Activated B cell treated with CpG ODN at 0.5 μM for 24 hours (primary cell): Measurements from ENCODE around the gene MSH5. TPM values are rescaled to one million over a fixed set of nuclear protein-coding genes. Genes with fewer than 3 reads are reported as not detected.
A peak's percentile ranks its signal among the peaks of the same experiment; 100 is the strongest.

Source experiments
- ATAC-seq: fragments of 200-7000 bp; cut with Tn5 transposase; one replicate; pipeline ENCODE4 v1.10.0; 2021; ENCODE audit warnings: low read depth, mild to moderate bottlenecking, moderate library complexity
- CTCF ChIA-PET: fragments of 350-600 bp; sonication (Branson Sonifier 250); formaldehyde crosslinking; loops from one replicate; lab custom pipeline; 2021; ENCODE audit warnings: antibody characterized with exemption; lab: Charles Lee
- POLR2A ChIA-PET: fragments of 350-600 bp; sonication (Branson Sonifier 250); formaldehyde crosslinking; loops from one replicate; lab custom pipeline; 2021; ENCODE audit warnings: antibody characterized with exemption; lab: Charles Lee
- DNase-seq: peaks from one replicate; pipeline ENCODE4 v3.0.0; 2022
- H3K27ac Mint-ChIP-seq: one replicate; pipeline ENCODE4 v1.8.0; 2020; ENCODE audit warnings: mixed read lengths
- H3K27me3 Mint-ChIP-seq: one replicate; pipeline ENCODE4 v1.8.0; 2021; ENCODE audit warnings: mixed read lengths
- H3K36me3 Mint-ChIP-seq: one replicate; pipeline ENCODE4 v1.8.0; 2021; ENCODE audit warnings: low read depth, mixed read lengths
- H3K4me1 Mint-ChIP-seq: one replicate; pipeline ENCODE4 v1.8.0; 2021; ENCODE audit warnings: mixed read lengths
- H3K4me3 Mint-ChIP-seq: one replicate; pipeline ENCODE4 v1.8.0; 2020; ENCODE audit warnings: mild to moderate bottlenecking, mixed read lengths
- H3K9me3 Mint-ChIP-seq: one replicate; pipeline ENCODE4 v1.8.0; 2020; ENCODE audit warnings: mixed read lengths
- intact Hi-C: fragments of 100-400 bp; cut with micrococcal nuclease; formaldehyde crosslinking; loops from one replicate; pipeline ENCODE4 v1.15.1; 2024
- total RNA-seq: library from RNA; stranded (reverse); gene quantifications from 2 replicates; pipeline ENCODE4 v1.2.3, GENCODE V29; 2022
- TF ChIP-seq, protein P1 (sequence below): fragments of 200-600 bp; IDR thresholded peaks from one replicate; pipeline ENCODE4 v1.8.0; 2022; ENCODE audit warnings: antibody characterized with exemption, mild to moderate bottlenecking

MSH5 gene
- total RNA-seq, 1 donor from 2014 or later = 47.3 TPM

DNA sequence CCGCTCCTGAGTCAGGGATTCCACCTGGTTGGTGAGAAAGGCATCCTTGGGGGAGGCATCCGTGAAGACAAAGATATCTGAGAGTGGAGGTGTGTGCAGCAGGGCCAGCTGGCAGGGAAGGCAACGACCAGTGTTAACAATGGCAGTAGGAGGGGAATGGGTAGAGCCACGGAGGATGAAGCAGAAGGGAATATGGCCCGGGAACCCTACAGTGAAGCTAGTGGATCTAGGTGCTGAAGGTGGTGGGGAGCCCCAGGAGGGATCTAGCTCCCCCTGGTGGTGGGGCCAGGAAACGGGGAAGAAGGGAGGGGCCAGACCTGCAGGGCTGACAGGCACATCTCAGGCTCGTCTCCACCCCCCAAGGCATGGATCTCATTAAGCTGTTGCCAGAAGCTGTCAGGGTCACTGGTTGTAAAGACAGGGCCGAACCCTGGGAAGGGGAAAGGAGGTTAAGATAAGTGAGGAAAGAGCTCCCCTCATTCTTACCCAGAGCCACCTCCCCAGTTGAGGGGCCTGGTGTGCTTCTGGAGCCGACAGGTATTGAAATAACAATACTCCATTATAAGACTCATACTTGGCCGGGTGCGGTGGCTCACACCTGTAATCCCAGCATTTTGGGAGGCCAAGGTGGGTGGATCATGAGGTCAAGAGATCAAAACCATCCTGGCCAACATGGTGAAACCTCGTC is 30.0 kb downstream of the MSH5 start:
- ChIA-PET POLR2A (interaction anchor here (0.6 to 2.0 kb wide), 15 partner anchors 18 to 109 kb away, joined by 3 to 20 read pairs (median 5); partner anchors contain the start of genes ABHD16A, CLIC1, DDAH2 and HSPA1A), CTCF (interaction anchor here (0.5 to 2.7 kb wide), 21 partner anchors 8 to 219 kb away, joined by 3 to 49 read pairs (median 4); partner anchors contain the start of genes BAG6, CLIC1, DDAH2 and LY6G5C)
- intact Hi-C loops = loop anchor here (1.0 kb wide), 3 partner anchors 41 to 90 kb away; partner anchors contain the start of gene DDAH2
- no peaks in the 10 kb centered on the region for H3K9me3 Mint-ChIP-seq
- H3K27me3 Mint-ChIP-seq = no peaks in the 10 kb centered on the region
- H3K27ac Mint-ChIP-seq = no peak overlapping the region
- peaks cover 16% of the 10 kb centered on the region for H3K4me1 Mint-ChIP-seq
- H3K4me3 Mint-ChIP-seq = no peak overlapping the region
- no peaks in the 10 kb centered on the region for H3K36me3 Mint-ChIP-seq
- ATAC-seq (peak; percentile 98), DNase-seq (peak; percentile 76)
- TF ChIP-seq, protein P1, sequence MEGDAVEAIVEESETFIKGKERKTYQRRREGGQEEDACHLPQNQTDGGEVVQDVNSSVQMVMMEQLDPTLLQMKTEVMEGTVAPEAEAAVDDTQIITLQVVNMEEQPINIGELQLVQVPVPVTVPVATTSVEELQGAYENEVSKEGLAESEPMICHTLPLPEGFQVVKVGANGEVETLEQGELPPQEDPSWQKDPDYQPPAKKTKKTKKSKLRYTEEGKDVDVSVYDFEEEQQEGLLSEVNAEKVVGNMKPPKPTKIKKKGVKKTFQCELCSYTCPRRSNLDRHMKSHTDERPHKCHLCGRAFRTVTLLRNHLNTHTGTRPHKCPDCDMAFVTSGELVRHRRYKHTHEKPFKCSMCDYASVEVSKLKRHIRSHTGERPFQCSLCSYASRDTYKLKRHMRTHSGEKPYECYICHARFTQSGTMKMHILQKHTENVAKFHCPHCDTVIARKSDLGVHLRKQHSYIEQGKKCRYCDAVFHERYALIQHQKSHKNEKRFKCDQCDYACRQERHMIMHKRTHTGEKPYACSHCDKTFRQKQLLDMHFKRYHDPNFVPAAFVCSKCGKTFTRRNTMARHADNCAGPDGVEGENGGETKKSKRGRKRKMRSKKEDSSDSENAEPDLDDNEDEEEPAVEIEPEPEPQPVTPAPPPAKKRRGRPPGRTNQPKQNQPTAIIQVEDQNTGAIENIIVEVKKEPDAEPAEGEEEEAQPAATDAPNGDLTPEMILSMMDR = no peak

DNA sequence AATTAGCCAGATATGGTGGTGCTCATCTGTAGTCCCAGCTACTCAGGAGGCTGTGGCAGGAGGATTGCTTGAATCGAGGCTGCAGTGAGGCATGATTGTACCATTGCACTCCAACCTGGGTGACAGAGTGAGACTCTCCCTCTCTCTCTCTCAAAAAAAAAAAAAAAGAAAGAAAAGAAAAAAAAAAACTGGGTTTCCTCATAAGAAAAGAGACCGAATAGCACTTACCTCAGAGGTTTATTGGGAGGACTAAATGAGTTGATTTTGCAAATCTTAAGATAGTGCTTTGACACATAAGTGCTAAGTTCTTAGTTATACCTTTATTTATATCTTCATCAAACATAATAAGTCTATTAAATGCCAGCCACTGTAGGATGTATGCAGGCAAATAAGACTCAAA is 31.1 kb downstream of the MSH5 start:
- Mint-ChIP-seq H3K36me3 (no peaks in the 10 kb centered on the region), H3K9me3 (no peaks in the 10 kb centered on the region), H3K27me3 (no peaks in the 10 kb centered on the region), H3K27ac (no peak overlapping the region), H3K4me3 (no peak overlapping the region), H3K4me1 (peaks cover 22% of the 10 kb centered on the region)
- CTCF ChIA-PET = interaction anchor here (0.7 to 2.7 kb wide), 5 partner anchors 21 to 90 kb away, joined by 3 to 49 read pairs (median 9); partner anchors contain the start of genes DDAH2, LY6G5C and MSH5
- DNase-seq = no peak
- intact Hi-C loops = loop anchor here (1.0 kb wide), 2 partner anchors 59 to 91 kb away; no protein-coding TSS in a partner anchor
- TF ChIP-seq, protein P1 = no peak
- POLR2A ChIA-PET = interaction anchor here (0.6 to 2.0 kb wide), 7 partner anchors 25 to 110 kb away, joined by 3 to 14 read pairs (median 5); partner anchors contain the start of genes MSH5 and VARS1
- ATAC-seq = no peak

DNA sequence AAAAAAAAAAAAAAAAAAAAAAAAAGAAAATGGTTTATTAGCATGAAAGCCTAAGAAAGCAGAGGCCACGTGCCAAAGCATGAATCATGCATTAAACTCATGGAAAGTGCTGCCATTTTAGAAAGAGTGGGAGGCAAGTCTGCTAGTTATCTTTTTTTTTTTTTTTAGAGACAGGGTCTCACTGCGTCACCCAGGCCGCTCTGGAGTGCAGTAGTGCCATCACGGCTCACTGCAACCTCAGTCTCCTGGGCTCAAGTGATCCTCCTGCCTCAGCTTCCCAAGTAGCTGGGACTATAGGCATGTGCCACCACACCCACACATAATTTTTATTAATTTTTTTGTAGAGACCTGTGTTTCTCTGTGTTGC is 32.2 kb downstream of the MSH5 start:
- Mint-ChIP-seq H3K27me3 (no peaks in the 10 kb centered on the region), H3K4me3 (no peak overlapping the region), H3K27ac (no peak overlapping the region), H3K4me1 (peaks cover 32% of the 10 kb centered on the region), H3K9me3 (no peaks in the 10 kb centered on the region), H3K36me3 (peaks cover under 1% of the 10 kb centered on the region)
- ChIA-PET CTCF (interaction anchor here (1.3 kb wide), 1 partner anchor 43 kb away, joined by 3 read pairs; the partner anchor contains the start of gene DDAH2), POLR2A (interaction anchor here (0.6 to 0.7 kb wide), 3 partner anchors 12 to 1500 kb away, joined by 4 to 9 read pairs (median 4); partner anchors contain the start of gene RPS18)
- DNase-seq (no peak), ATAC-seq (no peak)
- TF ChIP-seq, protein P1 = no peak
- intact Hi-C loops = no loop called here

DNA sequence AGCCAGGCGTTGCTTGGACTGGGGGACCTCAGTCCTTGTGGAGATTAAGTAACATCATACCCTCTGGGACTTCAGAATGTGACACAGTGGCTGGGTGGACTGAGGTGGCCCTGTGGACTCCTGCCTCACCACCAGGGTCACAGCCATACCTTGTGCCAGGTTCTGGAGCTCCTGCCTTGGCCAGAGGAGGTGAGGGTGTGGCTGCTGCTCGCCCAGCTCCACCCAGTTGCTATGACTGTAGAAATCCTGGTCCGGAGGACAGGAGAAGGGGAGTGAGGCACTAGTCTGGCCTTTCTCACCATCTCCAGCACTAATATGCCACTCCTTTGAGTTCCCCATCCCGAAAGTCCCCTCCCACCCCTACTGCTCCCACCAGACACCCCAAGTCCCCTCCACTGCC is 35.4 kb downstream of the MSH5 start:
- ChIA-PET POLR2A (interaction anchor here (0.6 to 0.9 kb wide), 3 partner anchors 16 to 72 kb away, joined by 3 read pairs; partner anchors contain the start of genes ABHD16A and LSM2), CTCF (interaction anchor here (0.7 kb wide), 1 partner anchor 16 kb away, joined by 3 read pairs; no protein-coding TSS in a partner anchor)
- DNase-seq (no peak), ATAC-seq (no peak)
- intact Hi-C loops = no loop called here
- H3K27ac Mint-ChIP-seq = no peak overlapping the region
- TF ChIP-seq, protein P1 = no peak
- peaks cover 20% of the 10 kb centered on the region for H3K36me3 Mint-ChIP-seq
- H3K4me1 Mint-ChIP-seq = peaks cover 34% of the 10 kb centered on the region
- no peaks in the 10 kb centered on the region for H3K9me3 Mint-ChIP-seq
- no peak overlapping the region for H3K4me3 Mint-ChIP-seq
- H3K27me3 Mint-ChIP-seq = no peaks in the 10 kb centered on the region
